Measurements from ENCODE around the gene APLP2. TPM values are rescaled to one million over a fixed set of nuclear protein-coding genes. Genes with fewer than 3 reads are reported as not detected.

APLP2 gene
- total and polyA plus RNA-seq, 3 experiments from 2014 or later: 58.5 to 60.1 (median 58.8) TPM

- Mint-ChIP-seq H3K4me3 (no peak overlapping the region), H3K36me3 (no peaks in the 10 kb centered on the region), H3K9me3 (no peaks in the 10 kb centered on the region), H3K27me3 (peaks cover 11% of the 10 kb centered on the region in 2 donors), H3K4me1 (no peaks in the 10 kb centered on the region), H3K27ac (peak overlapping the region in 1 of 8 donors; percentile 8)
- ChIA-PET POLR2A (no interaction called here), CTCF (no interaction called here)
- no peaks in the 10 kb centered on the region for H3K4me1 ChIP-seq (ENCODE audit: insufficient read depth, low read length)
- DNase-seq: no peak
- H3K36me3 ChIP-seq (ENCODE audit: insufficient read depth, low read length): no peaks in the 10 kb centered on the region
- H3K27me3 ChIP-seq (ENCODE audit: insufficient read depth, low read length, poor library complexity, severe bottlenecking): no peaks in the 10 kb centered on the region
- H3K27ac ChIP-seq (ENCODE audit: low read depth, low read length): no peak overlapping the region
- H3K9me3 ChIP-seq (ENCODE audit: low read length): no peaks in the 10 kb centered on the region
- H3K4me3 ChIP-seq (ENCODE audit: low read length): no peak overlapping the region
Observed at GRCh38 chr11:130031945-130032344, 37.7 kb upstream of the APLP2 start.

- Mint-ChIP-seq H3K27me3 (peaks cover 5 to 14% of the 10 kb centered on the region in 2 donors), H3K36me3 (no peaks in the 10 kb centered on the region), H3K27ac (no peak overlapping the region), H3K9me3 (no peaks in the 10 kb centered on the region), H3K4me3 (no peak overlapping the region), H3K4me1 (no peaks in the 10 kb centered on the region)
- Histone ChIP-seq H3K36me3 (ENCODE audit: insufficient read depth, low read length) (no peaks in the 10 kb centered on the region), H3K4me3 (ENCODE audit: low read length) (no peak overlapping the region), H3K27me3 (ENCODE audit: insufficient read depth, low read length, poor library complexity, severe bottlenecking) (no peaks in the 10 kb centered on the region), H3K9me3 (ENCODE audit: low read length) (no peaks in the 10 kb centered on the region), H3K27ac (ENCODE audit: low read depth, low read length) (no peak overlapping the region), H3K4me1 (ENCODE audit: insufficient read depth, low read length) (no peaks in the 10 kb centered on the region)
- POLR2A ChIA-PET: no interaction called here
- CTCF ChIA-PET: interaction anchor here (0.9 kb wide), 1 partner anchor 29 kb away, joined by 3 read pairs; no protein-coding TSS in a partner anchor
- DNase-seq: no peak
Observed at GRCh38 chr11:130032931-130033330, 36.8 kb upstream of the APLP2 start.

- Histone ChIP-seq H3K27ac (ENCODE audit: low read depth, low read length) (no peak overlapping the region), H3K27me3 (ENCODE audit: insufficient read depth, low read length, poor library complexity, severe bottlenecking) (no peaks in the 10 kb centered on the region), H3K9me3 (ENCODE audit: low read length) (no peaks in the 10 kb centered on the region), H3K36me3 (ENCODE audit: insufficient read depth, low read length) (no peaks in the 10 kb centered on the region), H3K4me3 (ENCODE audit: low read length) (no peak overlapping the region), H3K4me1 (ENCODE audit: insufficient read depth, low read length) (no peaks in the 10 kb centered on the region)
- ChIA-PET POLR2A (no interaction called here), CTCF (no interaction called here)
- Mint-ChIP-seq H3K4me1 (no peaks in the 10 kb centered on the region), H3K4me3 (no peak overlapping the region), H3K36me3 (no peaks in the 10 kb centered on the region), H3K27ac (no peak overlapping the region), H3K9me3 (no peaks in the 10 kb centered on the region), H3K27me3 (peaks cover 2 to 16% of the 10 kb centered on the region in 2 donors)
- no peak for DNase-seq
Observed at GRCh38 chr11:130034236-130034635, 35.5 kb upstream of the APLP2 start.

- H3K9me3 ChIP-seq (ENCODE audit: low read length): no peaks in the 10 kb centered on the region
- no peak overlapping the region for H3K4me3 Mint-ChIP-seq
Observed at GRCh38 chr11:130037058-130037457, 32.6 kb upstream of the APLP2 start.

GRCh38 chr11:130037881-130038585 is 31.7 kb upstream of the APLP2 start:
- Histone ChIP-seq H3K36me3 (ENCODE audit: insufficient read depth, low read length) (no peaks in the 10 kb centered on the region), H3K27ac (ENCODE audit: low read depth, low read length) (no peak overlapping the region), H3K9me3 (ENCODE audit: low read length) (no peaks in the 10 kb centered on the region), H3K4me1 (ENCODE audit: insufficient read depth, low read length) (no peaks in the 10 kb centered on the region), H3K27me3 (ENCODE audit: insufficient read depth, low read length, poor library complexity, severe bottlenecking) (no peaks in the 10 kb centered on the region), H3K4me3 (ENCODE audit: low read length) (no peak overlapping the region)
- no peaks in the 10 kb centered on the region for H3K36me3 Mint-ChIP-seq
- ChIA-PET CTCF (no interaction called here), POLR2A (no interaction called here)
- H3K27me3 Mint-ChIP-seq: peaks cover 2 to 22% of the 10 kb centered on the region in 2 donors
- no peak overlapping the region for H3K4me3 Mint-ChIP-seq
- no peak for DNase-seq
- H3K27ac Mint-ChIP-seq: no peak overlapping the region
- no peaks in the 10 kb centered on the region for H3K4me1 Mint-ChIP-seq
- H3K9me3 Mint-ChIP-seq: no peaks in the 10 kb centered on the region

More at GRCh38 chr11:130037058-130037457, 32.6 kb upstream of the APLP2 start:
- CTCF ChIA-PET: no interaction called here
- Histone ChIP-seq H3K4me3 (ENCODE audit: low read length) (no peak overlapping the region), H3K36me3 (ENCODE audit: insufficient read depth, low read length) (no peaks in the 10 kb centered on the region), H3K27me3 (ENCODE audit: insufficient read depth, low read length, poor library complexity, severe bottlenecking) (no peaks in the 10 kb centered on the region), H3K27ac (ENCODE audit: low read depth, low read length) (no peak overlapping the region), H3K4me1 (ENCODE audit: insufficient read depth, low read length) (no peaks in the 10 kb centered on the region)
- Mint-ChIP-seq H3K4me1 (no peaks in the 10 kb centered on the region), H3K27ac (no peak overlapping the region), H3K9me3 (no peaks in the 10 kb centered on the region), H3K27me3 (peaks cover 0 to 15% of the 10 kb centered on the region in 2 donors), H3K36me3 (no peaks in the 10 kb centered on the region)
- POLR2A ChIA-PET: no interaction called here
- no peak for DNase-seq

- Histone ChIP-seq H3K4me1 (ENCODE audit: insufficient read depth, low read length) (no peaks in the 10 kb centered on the region), H3K9me3 (ENCODE audit: low read length) (no peaks in the 10 kb centered on the region), H3K4me3 (ENCODE audit: low read length) (no peak overlapping the region), H3K27ac (ENCODE audit: low read depth, low read length) (no peak overlapping the region), H3K27me3 (ENCODE audit: insufficient read depth, low read length, poor library complexity, severe bottlenecking) (no peaks in the 10 kb centered on the region), H3K36me3 (ENCODE audit: insufficient read depth, low read length) (no peaks in the 10 kb centered on the region)
- Mint-ChIP-seq H3K4me3 (no peak overlapping the region), H3K9me3 (no peaks in the 10 kb centered on the region), H3K4me1 (no peaks in the 10 kb centered on the region), H3K27ac (no peak overlapping the region), H3K27me3 (peaks cover 2 to 29% of the 10 kb centered on the region in 2 donors), H3K36me3 (no peaks in the 10 kb centered on the region)
- POLR2A ChIA-PET: interaction anchor here (0.7 kb wide), 1 partner anchor 113 kb away, joined by 3 read pairs; no protein-coding TSS in a partner anchor
- DNase-seq: no peak
- CTCF ChIA-PET: no interaction called here
Observed at GRCh38 chr11:130040281-130040940, 29.3 kb upstream of the APLP2 start.

GRCh38 chr11:130042093-130042591 is 27.6 kb upstream of the APLP2 start:
- no peak overlapping the region for H3K4me3 ChIP-seq (ENCODE audit: low read length)
- H3K4me1 ChIP-seq (ENCODE audit: insufficient read depth, low read length): no peaks in the 10 kb centered on the region
- Mint-ChIP-seq H3K4me3 (no peak overlapping the region), H3K36me3 (no peaks in the 10 kb centered on the region), H3K4me1 (no peaks in the 10 kb centered on the region), H3K27ac (no peak overlapping the region), H3K9me3 (no peaks in the 10 kb centered on the region), H3K27me3 (peaks cover 2 to 26% of the 10 kb centered on the region in 2 donors)
- no peaks in the 10 kb centered on the region for H3K27me3 ChIP-seq (ENCODE audit: insufficient read depth, low read length, poor library complexity, severe bottlenecking)
- ChIA-PET CTCF (no interaction called here), POLR2A (no interaction called here)
- H3K27ac ChIP-seq (ENCODE audit: low read depth, low read length): no peak overlapping the region
- DNase-seq: no peak
- H3K36me3 ChIP-seq (ENCODE audit: insufficient read depth, low read length): no peaks in the 10 kb centered on the region
- H3K9me3 ChIP-seq (ENCODE audit: low read length): no peaks in the 10 kb centered on the region

- Histone ChIP-seq H3K9me3 (ENCODE audit: low read length) (no peaks in the 10 kb centered on the region), H3K36me3 (ENCODE audit: insufficient read depth, low read length) (no peaks in the 10 kb centered on the region), H3K4me3 (ENCODE audit: low read length) (no peak overlapping the region), H3K27ac (ENCODE audit: low read depth, low read length) (no peak overlapping the region), H3K4me1 (ENCODE audit: insufficient read depth, low read length) (no peaks in the 10 kb centered on the region), H3K27me3 (ENCODE audit: insufficient read depth, low read length, poor library complexity, severe bottlenecking) (no peaks in the 10 kb centered on the region)
- no peaks in the 10 kb centered on the region for H3K36me3 Mint-ChIP-seq
- no peak for DNase-seq
- POLR2A ChIA-PET: no interaction called here
- CTCF ChIA-PET: no interaction called here
- H3K27me3 Mint-ChIP-seq: peaks cover 2 to 16% of the 10 kb centered on the region in 2 donors
- no peak overlapping the region for H3K4me3 Mint-ChIP-seq
- no peak overlapping the region for H3K27ac Mint-ChIP-seq
- H3K4me1 Mint-ChIP-seq: no peaks in the 10 kb centered on the region
- no peaks in the 10 kb centered on the region for H3K9me3 Mint-ChIP-seq
Observed at GRCh38 chr11:130043575-130043974, 26.1 kb upstream of the APLP2 start.

Data from CD8-positive, alpha-beta memory T cell (primary cell).